Upper lobe of left lung (tissue), 6 donors: ENCODE results near the gene DNAH10. TPM values are rescaled to one million over a fixed set of nuclear protein-coding genes. Genes with fewer than 3 reads are reported as not detected.

Experiments used
- ATAC-seq, 2 donors: fragments of 200-7000 bp; cut with Tn5 transposase; one replicate each; pipeline ENCODE4 v1.9.1; 2022; ENCODE audit warnings: mild to moderate bottlenecking in 2 of 2, moderate library complexity in 2 of 2; ENCODE audit not compliant: low FRiP score in 2 of 2
- DNase-seq, 2 donors: peaks; one replicate each; pipeline ENCODE4 v3.0.0-alpha.2; 2019 to 2020
- H3K27ac ChIP-seq, 4 donors: fragments of 200-600 bp; sonication (generic); one replicate each; pipeline ENCODE4 v1.5.1; 2016 to 2019
- H3K27me3 ChIP-seq, 4 donors: fragments of 200-600 bp; sonication (generic); one replicate each; pipeline ENCODE4 v1.5.1; 2017 to 2019
- H3K36me3 ChIP-seq, 4 donors: fragments of 200-600 bp; sonication (generic); one replicate each; pipeline ENCODE4 v1.5.1; 2016 to 2019
- H3K4me1 ChIP-seq, 4 donors: fragments of 200-600 bp; sonication (generic); one replicate each; pipeline ENCODE4 v1.5.1; 2018 to 2019
- H3K4me3 ChIP-seq, 4 donors: fragments of 200-600 bp; sonication (generic); one replicate each; pipeline ENCODE4 v1.5.1; 2017 to 2019; ENCODE audit warnings: mild to moderate bottlenecking in 2 of 4, moderate library complexity in 1 of 4
- H3K9me3 ChIP-seq, 4 donors: fragments of 200-600 bp; sonication (generic); one replicate each; pipeline ENCODE4 v1.5.1; 2018 to 2019
- EP300 ChIP-seq, 4 donors: sonication (generic); formaldehyde crosslinking; IDR thresholded peaks; one replicate each; pipeline ENCODE4 v1.5.1; 2017; ENCODE audit warnings: antibody characterized with exemption in 4 of 4, control low read depth in 2 of 4
- POLR2A ChIP-seq, 4 donors: fragments of 450-650 bp; IDR thresholded peaks; one replicate each; pipeline ENCODE4 v1.5.1; 2016 to 2017; ENCODE audit warnings: antibody characterized with exemption in 4 of 4, mild to moderate bottlenecking in 2 of 4
- POLR2AphosphoS5 ChIP-seq, 2 donors: sonication (generic); formaldehyde crosslinking; IDR thresholded peaks; one replicate each; pipeline ENCODE4 v1.5.1; 2017; ENCODE audit warnings: antibody characterized with exemption in 2 of 2
- WGBS, 2 donors: methylation state at CpG; one replicate each; pipeline ENCODE4 v1.1.5; 2017 to 2018; 5-methylcytosine and 5-hydroxymethylcytosine counted together
- total RNA-seq, 6 donors: library from RNA; depleted of rRNA in 4 of 6; stranded (reverse); fragments of >200 nt in 4 of 6; gene quantifications; one replicate each; pipeline versions ENCODE4 v1.1.0 to v1.2.1, GENCODE V29; 2016 to 2021
- TF ChIP-seq, protein P1 (sequence below), 6 experiments: fragments of 450-650 bp in 4 of 6; fragments of 200-600 bp in 2 of 6; sonication (generic) in 2 of 6; IDR thresholded peaks; one replicate each; pipeline ENCODE4 v1.5.1; 2016 to 2019; ENCODE audit warnings: antibody characterized with exemption in 6 of 6
- donor health status: DM: no; HTN: no; CAD: no; lungs with moderate emphysema.
- donor health status: DM: no; HTN: yes; CAD: no; lungs with severe emphysema.

Gene DNAH10
- total RNA-seq, 6 donors from 2014 or later = 0.31 to 46.0 (median 8.3) TPM

DNA sequence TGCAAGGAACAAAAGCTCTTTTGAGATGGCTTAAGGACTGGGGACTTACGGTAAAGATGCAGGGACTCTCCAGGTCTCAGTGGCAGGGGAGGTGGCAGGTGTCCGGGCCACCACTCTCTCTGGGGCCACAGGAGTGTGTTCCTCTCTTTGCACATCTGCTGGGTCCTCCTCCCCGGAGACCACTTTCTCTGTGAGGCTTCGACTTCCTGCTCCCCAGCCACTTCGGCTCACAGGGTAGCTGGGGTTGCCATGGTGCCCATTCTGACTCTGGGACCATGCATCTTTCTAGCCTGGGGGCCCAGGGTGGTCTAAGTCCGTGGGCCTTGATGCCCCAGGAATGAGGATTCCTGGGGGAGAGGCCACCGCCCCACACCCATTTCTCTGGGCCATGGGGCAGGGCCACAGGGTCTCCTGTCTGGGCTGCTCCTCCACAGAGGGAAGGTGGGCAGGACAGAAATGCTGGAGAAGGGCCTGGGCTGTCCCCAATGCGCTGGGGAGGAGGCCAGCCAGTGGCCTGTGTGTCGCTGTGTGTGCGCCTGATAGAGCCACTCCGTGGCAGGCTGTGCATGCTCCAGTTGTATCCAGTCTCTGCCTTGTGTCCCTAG lies 172.0 kb downstream of the DNAH10 start:
- DNase-seq = peak in 1 of 2 donors; percentile 48

DNA sequence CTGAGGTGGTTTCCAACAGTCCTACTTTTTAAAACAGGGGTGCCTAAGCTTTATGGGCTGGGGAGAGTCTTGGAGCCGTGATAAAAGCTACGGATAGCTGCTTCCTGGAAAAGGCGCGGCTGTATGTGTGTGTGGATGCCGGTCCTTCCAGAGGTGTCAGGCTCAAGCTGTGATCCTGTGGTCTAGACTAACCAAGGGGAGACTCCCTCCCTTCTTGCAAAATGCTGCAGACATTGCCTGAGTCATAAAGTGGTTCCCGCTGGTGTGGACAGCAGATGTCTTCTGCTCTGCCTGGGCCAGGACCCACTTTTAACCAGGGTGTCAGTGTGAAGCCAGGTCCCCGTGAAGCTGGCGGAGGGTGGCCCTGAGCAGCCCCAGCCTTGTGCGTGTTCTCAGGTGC lies 172.7 kb downstream of the DNAH10 start:
- TF ChIP-seq POLR2AphosphoS5 (IDR thresholded peaks at IDR 0.05) = no peak
- TF ChIP-seq EP300 (IDR thresholded peaks at IDR 0.05) = no peak
- TF ChIP-seq POLR2A (IDR thresholded peaks at IDR 0.05) = no peak
- TF ChIP-seq, protein P1, sequence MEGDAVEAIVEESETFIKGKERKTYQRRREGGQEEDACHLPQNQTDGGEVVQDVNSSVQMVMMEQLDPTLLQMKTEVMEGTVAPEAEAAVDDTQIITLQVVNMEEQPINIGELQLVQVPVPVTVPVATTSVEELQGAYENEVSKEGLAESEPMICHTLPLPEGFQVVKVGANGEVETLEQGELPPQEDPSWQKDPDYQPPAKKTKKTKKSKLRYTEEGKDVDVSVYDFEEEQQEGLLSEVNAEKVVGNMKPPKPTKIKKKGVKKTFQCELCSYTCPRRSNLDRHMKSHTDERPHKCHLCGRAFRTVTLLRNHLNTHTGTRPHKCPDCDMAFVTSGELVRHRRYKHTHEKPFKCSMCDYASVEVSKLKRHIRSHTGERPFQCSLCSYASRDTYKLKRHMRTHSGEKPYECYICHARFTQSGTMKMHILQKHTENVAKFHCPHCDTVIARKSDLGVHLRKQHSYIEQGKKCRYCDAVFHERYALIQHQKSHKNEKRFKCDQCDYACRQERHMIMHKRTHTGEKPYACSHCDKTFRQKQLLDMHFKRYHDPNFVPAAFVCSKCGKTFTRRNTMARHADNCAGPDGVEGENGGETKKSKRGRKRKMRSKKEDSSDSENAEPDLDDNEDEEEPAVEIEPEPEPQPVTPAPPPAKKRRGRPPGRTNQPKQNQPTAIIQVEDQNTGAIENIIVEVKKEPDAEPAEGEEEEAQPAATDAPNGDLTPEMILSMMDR (IDR thresholded peaks at IDR 0.05) = no peak
- H3K27ac ChIP-seq = no peak overlapping the region
- DNase-seq (no peak), ATAC-seq (peak in 1 of 2 donors; percentile 2)
- H3K4me1 ChIP-seq = peaks cover 7 to 38% (median 26%) of the 10 kb centered on the region in 4 donors
- 53 to 79% methylated on average over 8 to 9 of the region's 9 CpGs for WGBS, 2 donors
- no peak overlapping the region for H3K4me3 ChIP-seq
- no peaks in the 10 kb centered on the region for H3K27me3 ChIP-seq
- peaks cover 0 to 31% (median 15%) of the 10 kb centered on the region in 4 donors for H3K36me3 ChIP-seq
- H3K9me3 ChIP-seq = no peaks in the 10 kb centered on the region

More for the DNA sequence above, 172.0 kb downstream of the DNAH10 start:
- no peak for ATAC-seq
- TF ChIP-seq, protein P1 (IDR thresholded peaks at IDR 0.05) = no peak
- TF ChIP-seq POLR2AphosphoS5 (IDR thresholded peaks at IDR 0.05) (no peak), POLR2A (IDR thresholded peaks at IDR 0.05) (no peak), EP300 (IDR thresholded peaks at IDR 0.05) (no peak)
- Histone ChIP-seq H3K4me3 (no peak overlapping the region), H3K27me3 (no peaks in the 10 kb centered on the region), H3K9me3 (no peaks in the 10 kb centered on the region), H3K4me1 (peaks cover 7 to 38% (median 26%) of the 10 kb centered on the region in 4 donors), H3K36me3 (peaks cover 0 to 25% (median 12%) of the 10 kb centered on the region in 4 donors), H3K27ac (no peak overlapping the region)
- WGBS, 2 donors = 77 to 90% methylated on average over 3 to 11 of the region's 11 CpGs

- no peak overlapping the region for H3K4me3 ChIP-seq
- 65 to 79% methylated on average over 5 to 7 of the region's 7 CpGs for WGBS, 2 donors
- peaks cover 0 to 41% (median 21%) of the 10 kb centered on the region in 4 donors for H3K36me3 ChIP-seq
- H3K4me1 ChIP-seq = peaks cover 7 to 38% (median 26%) of the 10 kb centered on the region in 4 donors
- DNase-seq = no peak
- no peak overlapping the region for H3K27ac ChIP-seq
- TF ChIP-seq POLR2A (IDR thresholded peaks at IDR 0.05) (no peak), EP300 (IDR thresholded peaks at IDR 0.05) (no peak), POLR2AphosphoS5 (IDR thresholded peaks at IDR 0.05) (no peak)
- TF ChIP-seq, protein P1 (IDR thresholded peaks at IDR 0.05) = no peak
- no peak for ATAC-seq
- no peaks in the 10 kb centered on the region for H3K27me3 ChIP-seq
- H3K9me3 ChIP-seq = no peaks in the 10 kb centered on the region
These were observed 173.9 kb downstream of the DNAH10 start for GRCh38 chr12:123935956-123936355.

GRCh38 chr12:123936471-123936870 lies 174.4 kb downstream of the DNAH10 start:
- 91 to 94% methylated on average over 18 of the region's 18 CpGs for WGBS, 2 donors
- Histone ChIP-seq H3K9me3 (no peaks in the 10 kb centered on the region), H3K4me1 (peaks cover 7 to 38% (median 26%) of the 10 kb centered on the region in 4 donors), H3K36me3 (peaks cover 0 to 45% (median 24%) of the 10 kb centered on the region in 4 donors), H3K27ac (no peak overlapping the region), H3K27me3 (no peaks in the 10 kb centered on the region), H3K4me3 (no peak overlapping the region)
- ATAC-seq = no peak
- DNase-seq = no peak
- TF ChIP-seq POLR2A (IDR thresholded peaks at IDR 0.05) = no peak
- TF ChIP-seq, protein P1 (IDR thresholded peaks at IDR 0.05) = no peak
- TF ChIP-seq POLR2AphosphoS5 (IDR thresholded peaks at IDR 0.05) = no peak
- no peak for TF ChIP-seq EP300 (IDR thresholded peaks at IDR 0.05)
